ENCODE data around the gene EIF4E1B.

EIF4E1B gene

GRCh38 chr5:176638437-176638836 lies 8.0 kb downstream of the EIF4E1B start:
- DNase-seq (ENCODE audit: low spot score), result no peak
- no peak for TF ChIP-seq CTCF (IDR thresholded peaks at IDR 0.05; ENCODE audit: extremely low read depth, missing control alignments)

GRCh38 chr5:176639208-176639607 lies 8.7 kb downstream of the EIF4E1B start:
- DNase-seq (ENCODE audit: low spot score), result no peak
- no peak for TF ChIP-seq CTCF (IDR thresholded peaks at IDR 0.05; ENCODE audit: extremely low read depth, missing control alignments)

- DNase-seq (ENCODE audit: low spot score), result no peak
- no peak for TF ChIP-seq CTCF (IDR thresholded peaks at IDR 0.05; ENCODE audit: extremely low read depth, missing control alignments)
These were observed 9.5 kb downstream of the EIF4E1B start for GRCh38 chr5:176639981-176640380.

- DNase-seq (ENCODE audit: low spot score), result no peak
- no peak for TF ChIP-seq CTCF (IDR thresholded peaks at IDR 0.05; ENCODE audit: extremely low read depth, missing control alignments)
These were observed 10.1 kb downstream of the EIF4E1B start for GRCh38 chr5:176640616-176641015.

GRCh38 chr5:176642675-176643490 lies 12.4 kb downstream of the EIF4E1B start:
- DNase-seq (ENCODE audit: low spot score), result no peak

GRCh38 chr5:176643491-176644219 lies 13.2 kb downstream of the EIF4E1B start:
- no peak for DNase-seq (ENCODE audit: low spot score)
- no peak for TF ChIP-seq CTCF (IDR thresholded peaks at IDR 0.05; ENCODE audit: extremely low read depth, missing control alignments)

More at GRCh38 chr5:176642675-176643490, 12.4 kb downstream of the EIF4E1B start:
- TF ChIP-seq CTCF (IDR thresholded peaks at IDR 0.05; ENCODE audit: extremely low read depth, missing control alignments), result no peak

GRCh38 chr5:176644294-176644693 lies 13.8 kb downstream of the EIF4E1B start:
- DNase-seq (ENCODE audit: low spot score), result no peak
- TF ChIP-seq CTCF (IDR thresholded peaks at IDR 0.05; ENCODE audit: extremely low read depth, missing control alignments), result no peak

Data from GM20000 (cell line).